Heart left ventricle (tissue), 13 donors: ENCODE data around the gene GRK5.

Experiments used
- POLR2A ChIP-seq, 2 donors: fragments of 450-650 bp; IDR thresholded peaks; one replicate each; pipeline ENCODE4 v1.6.1; 2017; ENCODE audit warnings: antibody characterized with exemption in 2 of 2, mild to moderate bottlenecking in 2 of 2, moderate library complexity in 2 of 2
- TF ChIP-seq, protein P1 (sequence below), 12 donors: fragments of 200-600 bp; sonication (generic) in 4 of 12; IDR thresholded peaks; one replicate each; pipeline versions ENCODE4 v1.5.0 to v1.8.0; 2018 to 2022; ENCODE audit warnings: antibody characterized with exemption in 12 of 12, mild to moderate bottlenecking in 5 of 12
- donor health status: ischemic (EF 13 %, LVEDD 7.1; RV severe dilation, severe dysfunction).
- donor health status: DM: no; HTN: yes; CAD: no.
- donor health status: DM: no; HTN: no; CAD: no.
- donor health status: ischemic (EF 25% LVEDD 6.9; RV normal size, moderate dysfunction).
- donor health status: ischemic (EF 25% LVEDD 5.7; RV mildly dilated, moderate dysfunction).
- donor health status: ischemic (EF 35%, LVEDD 5.7; RV mildly dilated, moderate dysfunction).
- donor health status: nonischemic (EF 11% LVEDD 7.7; RV severe dilation, severe dysfunction).
- donor health status: DM: yes; HTN: yes; CAD: no.
- donor health status: PGD.
- donor health status: ischemic (EF 29% LVEDD 5.4; RV normal size, mild dysfunction).
- donor health status: nonischemic (EF 23%, LVEDD 6.1; RV moderate dilation, normal function).

DNA sequence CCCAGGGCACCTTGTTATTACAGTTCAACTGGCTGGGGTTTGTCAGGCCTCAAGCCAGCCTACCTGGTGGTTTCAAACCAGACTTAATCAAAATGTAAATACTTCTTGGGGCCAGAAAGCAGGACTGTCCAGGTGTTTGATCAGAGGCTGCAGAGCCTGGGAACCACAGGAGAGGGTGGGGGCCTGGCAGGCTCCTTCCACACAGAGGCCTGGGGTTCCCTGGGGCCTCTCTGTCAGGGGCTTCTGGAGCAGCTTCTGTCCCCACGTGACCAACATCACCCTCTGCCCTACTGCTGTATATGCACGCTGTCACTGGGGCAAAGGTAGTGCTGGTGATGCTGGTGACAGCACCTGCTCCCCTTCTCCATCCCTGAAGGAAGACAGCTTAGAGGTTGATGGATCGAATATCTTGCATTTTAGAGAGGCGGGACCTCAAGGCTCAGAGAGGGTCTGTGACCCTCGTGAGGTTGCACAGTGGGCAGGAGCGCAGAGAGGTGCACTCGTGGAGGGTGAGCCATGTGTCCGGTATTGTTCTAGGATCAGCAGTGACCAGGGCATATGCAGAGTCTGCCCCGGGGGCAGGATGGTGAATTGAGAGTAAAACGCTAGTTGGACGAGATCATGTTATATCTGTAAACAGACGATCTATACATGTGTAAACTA is 95.4 kb downstream of the GRK5 start:
- TF ChIP-seq POLR2A (IDR thresholded peaks at IDR 0.05): no peak
- TF ChIP-seq, protein P1, sequence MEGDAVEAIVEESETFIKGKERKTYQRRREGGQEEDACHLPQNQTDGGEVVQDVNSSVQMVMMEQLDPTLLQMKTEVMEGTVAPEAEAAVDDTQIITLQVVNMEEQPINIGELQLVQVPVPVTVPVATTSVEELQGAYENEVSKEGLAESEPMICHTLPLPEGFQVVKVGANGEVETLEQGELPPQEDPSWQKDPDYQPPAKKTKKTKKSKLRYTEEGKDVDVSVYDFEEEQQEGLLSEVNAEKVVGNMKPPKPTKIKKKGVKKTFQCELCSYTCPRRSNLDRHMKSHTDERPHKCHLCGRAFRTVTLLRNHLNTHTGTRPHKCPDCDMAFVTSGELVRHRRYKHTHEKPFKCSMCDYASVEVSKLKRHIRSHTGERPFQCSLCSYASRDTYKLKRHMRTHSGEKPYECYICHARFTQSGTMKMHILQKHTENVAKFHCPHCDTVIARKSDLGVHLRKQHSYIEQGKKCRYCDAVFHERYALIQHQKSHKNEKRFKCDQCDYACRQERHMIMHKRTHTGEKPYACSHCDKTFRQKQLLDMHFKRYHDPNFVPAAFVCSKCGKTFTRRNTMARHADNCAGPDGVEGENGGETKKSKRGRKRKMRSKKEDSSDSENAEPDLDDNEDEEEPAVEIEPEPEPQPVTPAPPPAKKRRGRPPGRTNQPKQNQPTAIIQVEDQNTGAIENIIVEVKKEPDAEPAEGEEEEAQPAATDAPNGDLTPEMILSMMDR (IDR thresholded peaks at IDR 0.05): no peak
